Fibroblast of villous mesenchyme (primary cell): Measurements from ENCODE around the gene ZNF331. TPM values are rescaled to one million over a fixed set of nuclear protein-coding genes. Genes with fewer than 3 reads are reported as not detected.
A peak's percentile ranks its signal among the peaks of the same experiment; 100 is the strongest.

ENCODE experiments used
- DNase-seq: peaks from one replicate; pipeline ENCODE4 v3.0.0-alpha.2; 2010; ENCODE audit warnings: low read depth
- H3K4me3 ChIP-seq: 2 replicates; pipeline ENCODE4 v1.5.1; 2011; ENCODE audit warnings: low read depth, mild to moderate bottlenecking, low read length
- total RNA-seq: library from RNA; depleted of rRNA; stranded (reverse); fragments of >200 nt; gene quantifications from 2 replicates; pipeline ENCODE4 v1.2.3, GENCODE V29; 2012
- TF ChIP-seq, protein P1 (sequence below): IDR thresholded peaks from 2 replicates; pipeline ENCODE4 v1.5.1; 2012; ENCODE audit warnings: low read depth, mild to moderate bottlenecking, low read length; ENCODE audit not compliant: insufficient read depth

ZNF331 gene
- total RNA-seq, 1 donor: 13.4 TPM

- H3K4me3 ChIP-seq: no peak overlapping the region
- TF ChIP-seq, protein P1, sequence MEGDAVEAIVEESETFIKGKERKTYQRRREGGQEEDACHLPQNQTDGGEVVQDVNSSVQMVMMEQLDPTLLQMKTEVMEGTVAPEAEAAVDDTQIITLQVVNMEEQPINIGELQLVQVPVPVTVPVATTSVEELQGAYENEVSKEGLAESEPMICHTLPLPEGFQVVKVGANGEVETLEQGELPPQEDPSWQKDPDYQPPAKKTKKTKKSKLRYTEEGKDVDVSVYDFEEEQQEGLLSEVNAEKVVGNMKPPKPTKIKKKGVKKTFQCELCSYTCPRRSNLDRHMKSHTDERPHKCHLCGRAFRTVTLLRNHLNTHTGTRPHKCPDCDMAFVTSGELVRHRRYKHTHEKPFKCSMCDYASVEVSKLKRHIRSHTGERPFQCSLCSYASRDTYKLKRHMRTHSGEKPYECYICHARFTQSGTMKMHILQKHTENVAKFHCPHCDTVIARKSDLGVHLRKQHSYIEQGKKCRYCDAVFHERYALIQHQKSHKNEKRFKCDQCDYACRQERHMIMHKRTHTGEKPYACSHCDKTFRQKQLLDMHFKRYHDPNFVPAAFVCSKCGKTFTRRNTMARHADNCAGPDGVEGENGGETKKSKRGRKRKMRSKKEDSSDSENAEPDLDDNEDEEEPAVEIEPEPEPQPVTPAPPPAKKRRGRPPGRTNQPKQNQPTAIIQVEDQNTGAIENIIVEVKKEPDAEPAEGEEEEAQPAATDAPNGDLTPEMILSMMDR: no peak
- no peak for DNase-seq
Observed at GRCh38 chr19:53608381-53608780, 70.4 kb downstream of the ZNF331 start.

DNA sequence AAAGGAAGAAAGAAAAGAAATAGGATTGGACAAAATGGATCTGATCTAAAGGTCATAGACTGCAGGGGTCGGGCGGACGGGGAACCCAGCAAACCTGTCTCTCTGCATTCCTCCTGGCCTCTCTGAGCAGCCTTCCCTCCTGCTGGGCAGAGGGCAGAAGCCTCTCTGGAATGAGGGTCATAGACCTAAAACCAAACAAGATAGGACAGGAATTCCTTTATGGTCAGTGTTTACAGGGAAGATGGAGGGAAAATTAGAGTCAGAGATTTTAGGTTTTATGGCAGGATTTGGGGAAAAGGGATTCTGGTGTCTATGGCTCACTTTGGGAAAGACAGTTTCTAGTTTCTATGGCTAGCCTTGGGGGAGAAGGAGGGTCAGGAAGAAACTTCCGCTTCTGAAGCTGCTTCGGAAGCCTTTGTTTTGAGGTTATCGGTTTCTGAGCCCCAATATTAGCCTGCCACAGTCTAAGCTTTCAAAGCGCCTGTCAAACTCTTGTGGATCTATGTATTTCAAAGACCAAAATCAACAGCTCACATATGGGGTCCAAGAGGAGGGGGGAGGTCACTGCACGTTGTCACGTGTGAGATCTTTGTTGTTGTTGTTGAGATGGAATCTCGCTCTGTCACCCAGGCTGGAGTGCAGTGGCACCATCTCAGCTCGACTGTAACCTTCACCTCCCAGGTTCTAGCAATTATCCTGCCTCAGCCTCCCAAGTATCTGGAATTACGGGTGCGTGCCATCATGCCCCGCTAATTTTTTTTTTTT is 75.0 kb downstream of the ZNF331 start:
- H3K4me3 ChIP-seq: no peak overlapping the region
- TF ChIP-seq, protein P1: peak; percentile 24
- peak; percentile 80 for DNase-seq

- TF ChIP-seq, protein P1: no peak
- peak; percentile 90 for DNase-seq
- H3K4me3 ChIP-seq: no peak overlapping the region
Observed at GRCh38 chr19:53621885-53622740, 84.2 kb downstream of the ZNF331 start.

- no peak overlapping the region for H3K4me3 ChIP-seq
- TF ChIP-seq, protein P1: no peak
- peak; percentile 43 for DNase-seq
Observed at GRCh38 chr19:53624771-53625545, 87.0 kb downstream of the ZNF331 start.

DNA sequence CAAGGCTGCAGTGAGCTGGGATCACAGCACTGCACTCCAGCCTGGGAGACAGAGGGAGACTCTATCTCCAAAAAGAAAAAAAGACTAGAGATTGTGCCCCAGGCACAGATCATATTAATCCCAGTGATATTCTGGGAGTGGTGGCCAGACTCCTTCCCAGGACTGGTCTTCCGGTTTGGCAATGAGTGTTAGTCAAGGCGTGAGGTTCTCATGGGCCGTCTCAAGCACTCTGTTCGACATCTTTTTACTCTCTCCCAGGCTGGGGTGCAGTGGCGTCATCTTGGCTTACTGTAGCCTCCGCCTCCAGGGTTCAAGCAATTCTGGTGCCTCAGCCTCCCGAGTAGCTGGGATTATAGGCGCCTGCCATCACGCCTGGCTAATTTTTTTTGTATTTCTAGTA is 88.5 kb downstream of the ZNF331 start:
- H3K4me3 ChIP-seq: no peak overlapping the region
- peak; percentile 81 for DNase-seq
- TF ChIP-seq, protein P1: no peak

- TF ChIP-seq, protein P1: no peak
- H3K4me3 ChIP-seq: no peak overlapping the region
- peak; percentile 91 for DNase-seq
Observed at GRCh38 chr19:53626976-53627375, 89.0 kb downstream of the ZNF331 start.
